HG02610 (cell line): Measurements from ENCODE around the gene MRPL20.
"Not testable (repeated sequence)": the region's sequence is repeated elsewhere in the genome, so short reads cannot be mapped to it uniquely, and the experiment has no call there.

Source experiments
- ATAC-seq: cut with Tn5 transposase; IDR thresholded peaks from one replicate; pipeline ENCODE4 v1.9.1; 2021; ENCODE audit warnings: mild to moderate bottlenecking, moderate library complexity; ENCODE audit not compliant: unreplicated experiment

MRPL20 gene

GRCh38 chr1:1427106-1427819 lies 20.2 kb upstream of the MRPL20 start:
- no peak for ATAC-seq

- ATAC-seq, result no peak
Measured at GRCh38 chr1:1426496-1427105, 19.5 kb upstream of the MRPL20 start.

GRCh38 chr1:1425753-1426495 lies 18.8 kb upstream of the MRPL20 start:
- ATAC-seq, result no peak

GRCh38 chr1:1425426-1425752 lies 18.3 kb upstream of the MRPL20 start:
- no peak for ATAC-seq

GRCh38 chr1:1424707-1425106 lies 17.6 kb upstream of the MRPL20 start:
- no peak for ATAC-seq

GRCh38 chr1:1423245-1423597 lies 16.1 kb upstream of the MRPL20 start:
- ATAC-seq, result no peak

- no peak for ATAC-seq
Measured at GRCh38 chr1:1422465-1423244, 15.6 kb upstream of the MRPL20 start.

GRCh38 chr1:1421907-1422464 lies 14.9 kb upstream of the MRPL20 start:
- no peak for ATAC-seq

GRCh38 chr1:1421147-1421906 lies 14.2 kb upstream of the MRPL20 start, which contains the start of gene ANKRD65:
Gene ANKRD65, minus strand, starts transcription at chr1:1421276. Its CDS starts 271 bp downstream, at chr1:1421005.
- ATAC-seq, result no peak

GRCh38 chr1:1420654-1421141 lies 13.6 kb upstream of the MRPL20 start:
- ATAC-seq, result no peak

GRCh38 chr1:1419813-1420653 lies 12.9 kb upstream of the MRPL20 start:
- no peak for ATAC-seq

GRCh38 chr1:1419363-1419812 lies 12.3 kb upstream of the MRPL20 start:
- ATAC-seq, result no peak

GRCh38 chr1:1418464-1419362 lies 11.6 kb upstream of the MRPL20 start:
- ATAC-seq, result no peak

GRCh38 chr1:1417825-1418463 lies 10.9 kb upstream of the MRPL20 start:
- not testable (repeated sequence) for ATAC-seq

- ATAC-seq, result not testable (repeated sequence)
Measured at GRCh38 chr1:1417396-1417795, 10.3 kb upstream of the MRPL20 start.

GRCh38 chr1:1415751-1416150 lies 8.7 kb upstream of the MRPL20 start:
- no peak for ATAC-seq

GRCh38 chr1:1412311-1412902 lies 5.3 kb upstream of the MRPL20 start:
- not testable (repeated sequence) for ATAC-seq
